Inflammatory macrophage treated with lipopolysaccharide for 4 hours (primary cell): ENCODE data around the gene TRMO.

Experiments used
- DNase-seq: peaks from one replicate; pipeline ENCODE4 v3.0.0-alpha.2; 2020

The TRMO gene

GRCh38 chr9:97858393-97858713, 63.9 kb downstream of the TRMO start:
- no peak for DNase-seq

DNA sequence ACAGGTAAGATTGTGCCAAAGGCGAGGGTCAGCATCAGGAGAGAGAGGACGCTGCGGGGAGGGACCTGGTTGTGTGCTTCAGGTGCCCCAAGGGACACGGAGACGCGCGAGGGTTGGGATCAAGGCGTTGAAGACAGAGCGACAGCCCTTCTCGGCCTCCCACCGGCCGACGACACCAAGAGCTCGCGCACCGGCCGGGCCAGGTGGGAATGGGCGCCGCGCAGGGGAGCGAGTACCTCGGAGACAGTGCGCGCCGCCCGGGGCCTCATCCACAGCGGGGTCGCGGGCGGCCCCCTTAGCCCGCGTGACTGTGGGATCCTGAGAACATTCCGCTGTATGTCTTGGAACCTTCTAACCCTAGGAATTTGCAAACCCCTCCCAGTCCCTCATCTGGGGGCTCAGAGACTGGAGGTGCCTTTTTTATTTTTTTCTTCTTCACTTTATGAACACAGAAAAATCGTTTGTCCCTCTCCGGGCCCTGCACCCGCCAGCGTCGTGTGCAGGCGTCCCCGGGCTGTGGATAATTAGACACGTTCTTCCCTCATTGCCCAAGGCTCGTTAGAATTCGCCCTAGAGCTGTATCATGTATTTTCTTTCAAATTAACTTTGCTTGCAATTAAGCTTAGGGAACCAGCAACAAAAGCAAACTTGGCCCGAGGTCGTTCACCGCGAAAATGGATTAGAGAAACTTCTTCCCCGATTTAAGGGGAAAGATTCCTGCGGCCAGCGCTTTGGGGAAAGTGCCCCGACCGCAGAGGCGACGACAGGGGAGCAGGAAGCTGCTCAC, 64.5 kb downstream of the TRMO start:
- DNase-seq: no peak

GRCh38 chr9:97856857-97857605, 65.3 kb downstream of the TRMO start:
- no peak for DNase-seq

DNA sequence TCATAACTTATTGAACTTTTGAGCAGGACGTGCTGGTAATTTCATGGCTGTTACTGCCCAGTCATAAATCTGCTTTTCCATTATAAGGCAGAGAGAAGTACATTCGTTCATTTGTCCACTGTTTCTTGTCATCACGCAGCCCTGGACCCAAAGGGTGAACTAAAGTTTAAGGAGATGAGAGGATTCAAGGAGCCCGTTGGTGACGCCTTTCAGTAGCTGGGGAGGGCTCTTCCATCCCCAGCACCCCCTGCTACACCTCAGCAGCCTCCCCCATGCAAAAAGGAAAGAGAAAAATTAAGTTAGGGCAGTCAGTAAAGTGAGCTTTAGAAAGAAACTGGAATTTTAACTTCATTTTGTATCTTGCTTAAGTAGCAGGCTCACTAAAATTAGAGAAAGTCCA, 66.4 kb downstream of the TRMO start:
- DNase-seq: no peak

DNA sequence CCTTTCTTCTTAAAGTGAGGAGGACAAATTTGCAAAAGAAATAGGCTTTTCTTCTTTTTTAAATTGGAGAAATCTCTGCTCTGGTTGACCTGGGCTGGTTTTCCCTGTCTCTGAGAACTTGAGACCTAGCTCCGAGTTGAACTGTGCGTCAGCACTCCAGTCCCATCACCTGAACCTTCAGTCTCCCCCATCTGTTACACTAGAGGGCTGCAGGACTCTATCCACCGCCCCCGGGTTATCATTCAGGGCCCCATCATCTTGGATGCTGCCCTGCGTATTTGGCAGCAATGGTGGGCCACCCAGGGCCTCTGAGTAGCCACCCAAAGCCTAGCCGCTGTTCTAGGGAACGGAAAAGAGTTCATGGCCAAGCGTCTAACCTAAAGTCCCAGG, 66.8 kb downstream of the TRMO start:
- DNase-seq: no peak

- DNase-seq: no peak
Observed at GRCh38 chr9:97854696-97855485, 67.4 kb downstream of the TRMO start.
